Endothelial cell of umbilical vein (primary cell): ENCODE results near the gene WIPF3. TPM values are rescaled to one million over a fixed set of nuclear protein-coding genes. Genes with fewer than 3 reads are reported as not detected.

ENCODE experiments used
- BruUV-seq: library from RNA; stranded (reverse); fragments of 400-500 nt; replicated peaks from 2 replicates; lab custom pipeline; 2021; lab: Mats Ljungman, UMichigan
- CTCF ChIA-PET: fragments of 300-600, 350-600 bp; sonication (Branson Sonifier 250); formaldehyde crosslinking; loops from one replicate; lab custom pipeline; 2021; ENCODE audit warnings: antibody characterized with exemption, inconsistent platforms; lab: Charles Lee
- POLR2A ChIA-PET: fragments of 300-600, 350-600 bp; sonication (Branson Sonifier 250); formaldehyde crosslinking; loops from one replicate; lab custom pipeline; 2021; ENCODE audit warnings: antibody characterized with exemption, inconsistent platforms; lab: Charles Lee
- DNase-seq: peaks from one replicate; pipeline ENCODE4 v3.0.0-alpha.2; 2011; ENCODE audit warnings: low read depth, low spot score
- FAIRE-seq: peaks from 2 replicates; lab custom pipeline; 2011; peaks lifted over from hg19 to GRCh38; lab: Jason Lieb, UNC
- H2AFZ ChIP-seq: 2 replicates; pipeline ENCODE4 v1.6.0; 2012; ENCODE audit warnings: low read depth, low read length, control low read depth, inconsistent platforms
- H3K27ac ChIP-seq: 2 replicates; pipeline ENCODE4 v1.5.1; 2011; ENCODE audit warnings: low read depth, mild to moderate bottlenecking, control low read depth, low read length, moderate library complexity; ENCODE audit not compliant: insufficient read depth
- H3K27me3 ChIP-seq, 2 experiments: 2 replicates each; pipeline versions ENCODE4 v1.6.0 to v1.6.1; 2011; ENCODE audit warnings: low read length in 2 of 2, mixed read lengths in 1 of 2; ENCODE audit not compliant: control insufficient read depth in 2 of 2, insufficient read depth in 2 of 2
- H3K36me3 ChIP-seq, 2 experiments: 2 replicates in 1 of 2; 3 replicates in 1 of 2; pipeline ENCODE4 v1.5.1; 2011; ENCODE audit warnings: low read length in 2 of 2, mild to moderate bottlenecking in 1 of 2, moderate library complexity in 1 of 2; ENCODE audit not compliant: control insufficient read depth in 2 of 2, insufficient read depth in 2 of 2; ENCODE audit errors: extremely low read depth in 1 of 2
- H3K4me1 ChIP-seq: 3 replicates; pipeline ENCODE4 v1.5.1; 2011; ENCODE audit warnings: mild to moderate bottlenecking, low read length; ENCODE audit not compliant: control insufficient read depth, insufficient read depth; ENCODE audit errors: extremely low read depth
- H3K4me2 ChIP-seq: 2 replicates; pipeline ENCODE4 v1.6.1; 2011; ENCODE audit warnings: low read length, control low read depth, mixed read lengths; ENCODE audit not compliant: insufficient read depth
- H3K4me3 ChIP-seq, 3 experiments: fragments of 200-600 bp in 1 of 3; sonication (generic), shearing (Covaris generic) in 1 of 3; replicated peaks in 1 of 3; 2 replicates each; pipeline ENCODE4 v1.5.1; 2011 to 2016; ENCODE audit warnings: control low read depth in 3 of 3, low read length in 3 of 3, mild to moderate bottlenecking in 2 of 3, inconsistent platforms in 1 of 3, low read depth in 1 of 3, moderate library complexity in 1 of 3; ENCODE audit not compliant: insufficient read depth in 1 of 3
- H3K79me2 ChIP-seq: 2 replicates; pipeline ENCODE4 v1.6.0; 2012; ENCODE audit warnings: low read length, inconsistent platforms; ENCODE audit not compliant: control insufficient read depth, insufficient read depth
- H3K9ac ChIP-seq: replicated peaks from 2 replicates; pipeline ENCODE3; 2011; ENCODE audit warnings: low read length, control low read depth; ENCODE audit not compliant: insufficient read depth; ENCODE audit errors: extremely low read depth
- H3K9me1 ChIP-seq: replicated peaks from 3 replicates; pipeline ENCODE4 v1.6.0; 2011; ENCODE audit warnings: mild to moderate bottlenecking, low read length; ENCODE audit not compliant: control insufficient read depth, insufficient read depth; ENCODE audit errors: extremely low read depth
- H3K9me3 ChIP-seq: replicated peaks from 2 replicates; pipeline ENCODE4 v1.5.1; 2012; ENCODE audit warnings: low read length, inconsistent platforms; ENCODE audit not compliant: control insufficient read depth, insufficient read depth
- H4K20me1 ChIP-seq: replicated peaks from 2 replicates; pipeline ENCODE3; 2011; ENCODE audit warnings: mild to moderate bottlenecking, low read length; ENCODE audit not compliant: control insufficient read depth, insufficient read depth; ENCODE audit errors: extremely low read depth
- EZH2 ChIP-seq: IDR thresholded peaks from 2 replicates; pipeline ENCODE4 v1.6.1; 2012; ENCODE audit warnings: borderline replicate concordance, low read depth, mild to moderate bottlenecking, moderate library complexity, low read length, inconsistent platforms; ENCODE audit not compliant: severe bottlenecking
- FOS ChIP-seq: IDR thresholded peaks from 2 replicates; pipeline ENCODE4 v1.6.1; 2011; ENCODE audit warnings: mild to moderate bottlenecking, low read length, moderate library complexity, borderline replicate concordance; ENCODE audit not compliant: insufficient read depth
- GATA2 ChIP-seq: IDR thresholded peaks from 2 replicates; pipeline ENCODE4 v1.7.0; 2011; ENCODE audit warnings: low read depth, mild to moderate bottlenecking, moderate library complexity, mixed read lengths, low read length; ENCODE audit not compliant: insufficient read length, insufficient read depth
- JUN ChIP-seq: IDR thresholded peaks from 2 replicates; pipeline ENCODE4 v1.6.1; 2011; ENCODE audit warnings: borderline replicate concordance, low read depth; ENCODE audit not compliant: insufficient read length, insufficient read depth
- MAX ChIP-seq: IDR thresholded peaks from 2 replicates; pipeline ENCODE4 v1.6.1; 2011; ENCODE audit not compliant: insufficient read depth, insufficient read length
- MYC ChIP-seq: IDR thresholded peaks from one replicate; pipeline ENCODE4 v1.6.1; 2011; ENCODE audit warnings: mild to moderate bottlenecking, low read depth, low read length
- POLR2A ChIP-seq: IDR thresholded peaks from 2 replicates; pipeline ENCODE4 v1.6.1; 2012; ENCODE audit warnings: low read depth, mild to moderate bottlenecking, control low read depth, low read length
- POLR2AphosphoS5 ChIP-seq: IDR thresholded peaks from 2 replicates; pipeline ENCODE4 v1.6.1; 2012; ENCODE audit warnings: low read depth, mild to moderate bottlenecking, control low read depth, low read length, moderate library complexity; ENCODE audit not compliant: insufficient read depth
- dilution Hi-C: fragments of 300-500 bp; cut with MboI; formaldehyde crosslinking; loops from one replicate; pipeline ENCODE4 v1.15.0; 2019; ENCODE audit warnings: low sequenced_read_pairs; ENCODE audit not compliant: extremely low pct_ligation_motif_present
- intact Hi-C: fragments of 100-400 bp; cut with micrococcal nuclease; formaldehyde crosslinking; loops from one replicate; pipeline ENCODE4 v1.10.0; 2022
- polyA plus RNA-seq, 4 experiments: library from polyadenylated mRNA; depleted of rRNA in 3 of 4; stranded (reverse) in 3 of 4; unstranded in 1 of 4; fragments of >200 nt; gene quantifications; 2 replicates each; pipeline versions ENCODE4 v1.2.1 to v1.2.3, GENCODE V29; 2011 to 2012; ENCODE audit warnings: missing spikeins in 1 of 4
- total RNA-seq: library from RNA; stranded (reverse); gene quantifications from 2 replicates; pipeline ENCODE4 v1.2.3, GENCODE V29; 2021
- TF ChIP-seq, protein P1 (sequence below), 2 donors: IDR thresholded peaks; 1 replicate in 1 of 2; 2 replicates in 1 of 2; pipeline ENCODE4 v1.5.1; 2011; ENCODE audit warnings: low read length in 2 of 2, mild to moderate bottlenecking in 2 of 2, moderate library complexity in 2 of 2, control low read depth in 1 of 2, inconsistent platforms in 1 of 2, low read depth in 1 of 2; ENCODE audit not compliant: insufficient read depth in 1 of 2; ENCODE audit errors: extremely low read depth in 1 of 2

WIPF3 gene
- total and polyA plus RNA-seq, 2 donors (not counting 3 experiments of a cell fraction or from before 2014, with no cell fraction given), result 0.01 to 0.35 TPM

DNA sequence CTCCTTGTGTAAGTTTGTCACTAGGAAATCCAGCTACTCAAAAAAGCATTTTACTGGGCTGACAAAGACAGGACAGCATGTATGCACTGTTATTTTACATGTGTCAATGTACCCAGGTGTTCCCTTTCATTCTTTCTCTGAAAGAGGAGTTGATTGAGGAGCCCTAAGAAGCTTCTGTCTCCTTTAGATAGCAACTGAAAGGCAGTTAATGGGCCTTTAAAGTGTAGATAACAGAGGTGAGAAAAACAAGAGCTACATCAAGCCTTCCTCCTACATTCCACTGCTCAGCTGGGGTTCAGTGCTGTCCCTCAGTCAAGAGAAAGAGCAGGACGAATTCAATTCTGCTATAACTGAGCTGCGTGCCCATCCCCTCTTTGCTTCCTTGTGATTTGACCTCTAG is 12.8 kb upstream of the WIPF3 start:
- Histone ChIP-seq H3K27ac (no peak overlapping the region), H3K27me3 (peaks cover 11 to 12% of the 10 kb centered on the region in 2 experiments), H3K4me2 (no peak overlapping the region), H3K9me1 (no peaks in the 10 kb centered on the region), H3K9me3 (no peaks in the 10 kb centered on the region), H4K20me1 (no peaks in the 10 kb centered on the region), H3K4me1 (no peaks in the 10 kb centered on the region), H2AFZ (no peak overlapping the region), H3K9ac (no peak overlapping the region), H3K36me3 (no peaks in the 10 kb centered on the region), H3K79me2 (no peaks in the 10 kb centered on the region), H3K4me3 (no peak overlapping the region)
- TF ChIP-seq POLR2AphosphoS5 (no peak), JUN (no peak), POLR2A (no peak), MAX (no peak), EZH2 (no peak), FOS (no peak), MYC (no peak), GATA2 (no peak)
- TF ChIP-seq, protein P1, sequence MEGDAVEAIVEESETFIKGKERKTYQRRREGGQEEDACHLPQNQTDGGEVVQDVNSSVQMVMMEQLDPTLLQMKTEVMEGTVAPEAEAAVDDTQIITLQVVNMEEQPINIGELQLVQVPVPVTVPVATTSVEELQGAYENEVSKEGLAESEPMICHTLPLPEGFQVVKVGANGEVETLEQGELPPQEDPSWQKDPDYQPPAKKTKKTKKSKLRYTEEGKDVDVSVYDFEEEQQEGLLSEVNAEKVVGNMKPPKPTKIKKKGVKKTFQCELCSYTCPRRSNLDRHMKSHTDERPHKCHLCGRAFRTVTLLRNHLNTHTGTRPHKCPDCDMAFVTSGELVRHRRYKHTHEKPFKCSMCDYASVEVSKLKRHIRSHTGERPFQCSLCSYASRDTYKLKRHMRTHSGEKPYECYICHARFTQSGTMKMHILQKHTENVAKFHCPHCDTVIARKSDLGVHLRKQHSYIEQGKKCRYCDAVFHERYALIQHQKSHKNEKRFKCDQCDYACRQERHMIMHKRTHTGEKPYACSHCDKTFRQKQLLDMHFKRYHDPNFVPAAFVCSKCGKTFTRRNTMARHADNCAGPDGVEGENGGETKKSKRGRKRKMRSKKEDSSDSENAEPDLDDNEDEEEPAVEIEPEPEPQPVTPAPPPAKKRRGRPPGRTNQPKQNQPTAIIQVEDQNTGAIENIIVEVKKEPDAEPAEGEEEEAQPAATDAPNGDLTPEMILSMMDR (IDR thresholded peaks at IDR 0.05; ENCODE audit: extremely low read depth in 1 of 2, insufficient read depth in 1 of 2, low read depth in 1 of 2, low read length in 2 of 2), result no peak
- FAIRE-seq (no peak), DNase-seq (no peak)
- intact Hi-C loops, result no loop called here
- ChIA-PET POLR2A (no interaction called here), CTCF (interaction anchor here (1.0 kb wide), 1 partner anchor 13 kb away, joined by 4 read pairs; the partner anchor contains the start of gene WIPF3)
- BruUV-seq, result no TSS peak
- dilution Hi-C loops, result no loop called here
